MCF 10A (cell line): ENCODE data around the gene ATP2A3. TPM values are rescaled to one million over a fixed set of nuclear protein-coding genes. Genes with fewer than 3 reads are reported as not detected.

Source experiments
- BruUV-seq: library from RNA; stranded (reverse); fragments of 400-500 nt; replicated peaks from 2 replicates; lab custom pipeline; 2021; lab: Mats Ljungman, UMichigan
- CTCF ChIA-PET: fragments of 300-600 bp; sonication (Branson Sonifier 250); formaldehyde crosslinking; extraction: SDS; loops from one replicate; lab custom pipeline; 2021; ENCODE audit warnings: antibody characterized with exemption, inconsistent platforms; lab: Yijun Ruan, JAX
- POLR2A ChIA-PET: fragments of 300-600, 350-650 bp; sonication (Branson Sonifier 250); formaldehyde crosslinking; extraction: SDS; loops from one replicate; lab custom pipeline; 2020; ENCODE audit warnings: antibody characterized with exemption, inconsistent platforms; lab: Yijun Ruan, JAX
- DNase-seq: peaks from one replicate; pipeline ENCODE4 v3.0.0-alpha.2; 2018; ENCODE audit not compliant: unreplicated experiment
- H3K27ac Mint-ChIP-seq: one replicate; pipeline ENCODE4 v1.8.0; 2022; ENCODE audit warnings: mild to moderate bottlenecking, low read depth, mixed read lengths; ENCODE audit not compliant: unreplicated experiment
- H3K27me3 Mint-ChIP-seq: one replicate; pipeline ENCODE4 v1.8.0; 2022; ENCODE audit warnings: mixed read lengths; ENCODE audit not compliant: insufficient read depth, unreplicated experiment
- H3K36me3 Mint-ChIP-seq: one replicate; pipeline ENCODE4 v1.8.0; 2022; ENCODE audit warnings: mild to moderate bottlenecking, moderate library complexity, mixed read lengths; ENCODE audit not compliant: insufficient read depth, unreplicated experiment
- H3K4me1 Mint-ChIP-seq: one replicate; pipeline ENCODE4 v1.8.0; 2022; ENCODE audit warnings: mixed read lengths; ENCODE audit not compliant: insufficient read depth, unreplicated experiment
- H3K4me3 Mint-ChIP-seq: one replicate; pipeline ENCODE4 v1.8.0; 2022; ENCODE audit warnings: mild to moderate bottlenecking, moderate library complexity, mixed read lengths; ENCODE audit not compliant: unreplicated experiment
- H3K9me3 Mint-ChIP-seq: one replicate; pipeline ENCODE4 v1.8.0; 2022; ENCODE audit warnings: mixed read lengths; ENCODE audit not compliant: unreplicated experiment
- CTCF ChIP-seq: fragments of 200-600 bp; IDR thresholded peaks from one replicate; pipeline ENCODE4 v1.8.0; 2022; ENCODE audit warnings: antibody characterized with exemption, mild to moderate bottlenecking; ENCODE audit not compliant: unreplicated experiment
- intact Hi-C: fragments of 100-400 bp; cut with micrococcal nuclease; formaldehyde crosslinking; loops from 2 replicates; pipeline ENCODE4 v1.14.1; 2022
- total RNA-seq: library from RNA; stranded (reverse); gene quantifications from 2 replicates; pipeline ENCODE4 v1.2.3, GENCODE V29; 2022

ATP2A3 gene
- total RNA-seq, 1 experiment from 2014 or later = not detected

GRCh38 chr17:4003501-4004421, 39.5 kb upstream of the ATP2A3 start:
- no TSS peak for BruUV-seq
- CTCF ChIA-PET = interaction anchor here (0.5 to 1.1 kb wide), 6 partner anchors 9 to 1499 kb away, joined by 3 to 5 read pairs (median 3); no protein-coding TSS in a partner anchor
- Mint-ChIP-seq H3K36me3 (peaks cover 40% of the 10 kb centered on the region), H3K4me1 (no peaks in the 10 kb centered on the region), H3K27me3 (no peaks in the 10 kb centered on the region), H3K9me3 (no peaks in the 10 kb centered on the region), H3K4me3 (no peak overlapping the region), H3K27ac (no peak overlapping the region)
- POLR2A ChIA-PET = interaction anchor here (1.0 kb wide), 1 partner anchor 8 kb away, joined by 3 read pairs; no protein-coding TSS in a partner anchor
- no peak for DNase-seq
- intact Hi-C loops = no loop called here
- no peak for TF ChIP-seq CTCF

- Mint-ChIP-seq H3K27ac (no peak overlapping the region), H3K36me3 (peaks cover 34% of the 10 kb centered on the region), H3K27me3 (no peaks in the 10 kb centered on the region), H3K9me3 (no peaks in the 10 kb centered on the region), H3K4me3 (no peak overlapping the region), H3K4me1 (no peaks in the 10 kb centered on the region)
- ChIA-PET POLR2A (interaction anchor here (1.2 kb wide), 1 partner anchor 10 kb away, joined by 3 read pairs; no protein-coding TSS in a partner anchor), CTCF (interaction anchor here (1.0 to 1.1 kb wide), 2 partner anchors 36 to 89 kb away, joined by 3 to 5 read pairs; no protein-coding TSS in a partner anchor)
- DNase-seq = no peak
- no TSS peak for BruUV-seq
- TF ChIP-seq CTCF = no peak
- intact Hi-C loops = no loop called here
Observed at GRCh38 chr17:4003131-4003500, 38.9 kb upstream of the ATP2A3 start.

GRCh38 chr17:4001048-4001590, 36.9 kb upstream of the ATP2A3 start:
- no peak for DNase-seq
- intact Hi-C loops = no loop called here
- BruUV-seq = no TSS peak
- no peak overlapping the region for H3K4me3 Mint-ChIP-seq
- H3K27me3 Mint-ChIP-seq = no peaks in the 10 kb centered on the region
- no peak for TF ChIP-seq CTCF
- ChIA-PET POLR2A (interaction anchor here (0.7 to 1.7 kb wide), 3 partner anchors 11 to 37 kb away, joined by 3 to 5 read pairs (median 5); no protein-coding TSS in a partner anchor), CTCF (interaction anchor here (0.6 to 1.5 kb wide), 3 partner anchors 16 to 98 kb away, joined by 3 read pairs; no protein-coding TSS in a partner anchor)
- no peaks in the 10 kb centered on the region for H3K9me3 Mint-ChIP-seq
- H3K36me3 Mint-ChIP-seq = peaks cover 15% of the 10 kb centered on the region
- no peaks in the 10 kb centered on the region for H3K4me1 Mint-ChIP-seq
- H3K27ac Mint-ChIP-seq = no peak overlapping the region

GRCh38 chr17:3998436-3998835, 34.2 kb upstream of the ATP2A3 start:
- no peaks in the 10 kb centered on the region for H3K27me3 Mint-ChIP-seq
- POLR2A ChIA-PET = interaction anchor here (0.6 kb wide), 1 partner anchor 129 kb away, joined by 3 read pairs; no protein-coding TSS in a partner anchor
- TF ChIP-seq CTCF = no peak
- no peaks in the 10 kb centered on the region for H3K9me3 Mint-ChIP-seq
- CTCF ChIA-PET = interaction anchor here (0.6 to 1.5 kb wide), 4 partner anchors 11 to 261 kb away, joined by 3 to 7 read pairs (median 4); no protein-coding TSS in a partner anchor
- no peaks in the 10 kb centered on the region for H3K4me1 Mint-ChIP-seq
- intact Hi-C loops = no loop called here
- DNase-seq = no peak
- no TSS peak for BruUV-seq
- no peak overlapping the region for H3K27ac Mint-ChIP-seq
- no peaks in the 10 kb centered on the region for H3K36me3 Mint-ChIP-seq
- no peak overlapping the region for H3K4me3 Mint-ChIP-seq
